DMS153 treated with DMSO at 0.1 percent for 48 hours (cell line): Measurements from ENCODE around the gene THPO.
A peak's percentile ranks its signal among the peaks of the same experiment; 100 is the strongest.

Experiments used
- DNase-seq: peaks from one replicate; lab custom pipeline; 2025; ENCODE audit not compliant: unreplicated experiment; lab: John Stamatoyannopoulos, UW

The THPO gene

DNA sequence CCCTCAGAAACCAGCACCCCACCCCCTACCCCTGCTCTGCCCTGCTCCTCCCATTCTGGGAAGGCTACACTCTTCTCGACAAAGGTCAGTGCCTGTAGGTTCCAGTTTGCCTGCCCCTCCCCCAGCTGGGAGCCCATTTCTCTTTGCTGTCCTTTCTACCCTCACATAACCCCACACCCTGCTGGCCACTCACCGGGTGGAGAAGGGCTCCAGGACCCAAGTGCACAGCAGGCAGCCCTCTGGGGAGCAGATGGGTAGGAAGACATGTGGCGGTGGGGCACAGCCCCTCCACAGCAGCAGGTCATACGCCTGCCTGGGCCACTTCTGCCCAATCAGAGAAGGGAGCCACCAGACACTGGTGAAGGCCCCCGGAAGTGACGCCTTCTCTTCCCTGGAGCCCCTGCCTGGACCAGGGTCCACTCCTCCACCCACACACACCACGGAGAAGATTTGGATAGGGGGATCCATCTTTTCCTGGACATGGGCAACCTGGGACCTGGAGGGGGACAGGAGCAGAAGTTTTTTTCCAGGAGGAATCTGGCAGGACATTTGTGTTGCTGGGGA, at the start of gene THPO:
THPO (minus strand) TSS at position 326 of the 564 bp plus-strand sequence. CDS start 1,948 bp downstream, outside the sequence.
- DNase-seq: no peak

DNA sequence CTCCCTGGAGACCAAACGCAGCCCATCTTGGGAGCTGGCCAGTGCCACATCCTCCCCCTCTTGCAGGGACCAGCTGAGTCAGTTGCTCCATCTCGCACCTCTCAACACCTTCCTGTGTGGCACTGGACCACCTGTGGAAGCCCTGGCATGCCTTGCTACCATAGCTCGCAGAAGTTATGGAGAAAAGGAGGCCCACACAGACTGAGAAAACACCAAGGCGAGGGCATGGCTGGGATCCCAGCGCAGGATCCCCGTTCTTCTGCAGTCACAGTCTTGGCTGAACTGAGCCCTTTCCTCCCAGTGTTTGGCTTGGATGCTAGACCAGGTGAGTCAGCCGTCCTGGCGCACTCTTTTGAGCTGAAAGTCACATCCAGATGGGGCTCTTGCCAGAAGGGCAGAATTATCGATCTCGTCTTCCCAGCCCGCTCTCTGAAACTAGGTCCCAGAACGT, 48.7 kb upstream of the THPO start:
- DNase-seq: no peak

DNA sequence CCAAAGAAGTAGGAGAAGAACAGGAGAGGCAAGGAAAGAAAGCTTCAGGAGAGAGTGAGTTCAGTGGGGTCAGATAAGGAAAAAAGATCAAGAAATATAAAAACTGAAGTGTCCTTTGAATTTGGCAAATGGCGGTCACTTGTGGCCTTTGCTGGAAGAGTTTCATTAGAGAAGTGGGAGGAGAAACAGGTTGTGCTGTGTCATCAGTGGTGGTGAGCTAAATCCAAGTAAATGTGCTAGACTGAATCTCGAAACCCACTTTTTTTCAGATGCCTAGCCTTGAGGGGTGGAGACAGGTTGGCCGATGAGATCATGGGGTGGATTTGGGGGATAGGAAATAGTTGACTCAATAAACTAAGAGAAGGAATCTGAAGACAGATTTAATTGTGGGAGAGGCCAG, 45.6 kb upstream of the THPO start:
- DNase-seq: no peak

DNA sequence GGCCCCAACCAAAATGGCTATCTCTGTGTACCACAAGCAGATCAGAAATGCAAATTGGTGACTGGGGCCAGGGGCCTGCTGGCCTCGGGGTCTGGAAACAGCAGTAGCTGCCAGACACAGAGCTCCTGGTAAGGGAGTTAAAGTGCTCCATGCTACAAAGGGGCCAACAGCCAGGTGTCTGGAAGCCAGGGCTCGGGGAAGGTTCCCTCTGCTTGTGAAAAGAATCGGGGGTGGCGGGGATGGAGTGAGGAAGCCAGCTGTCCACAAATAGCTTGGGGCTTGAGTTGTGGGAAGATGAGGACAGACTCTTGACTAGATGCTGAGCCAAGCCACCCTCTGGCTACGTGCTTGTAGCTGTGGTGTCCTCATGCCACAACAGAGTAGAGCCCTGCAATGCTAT, 41.2 kb upstream of the THPO start:
- no peak for DNase-seq

DNA sequence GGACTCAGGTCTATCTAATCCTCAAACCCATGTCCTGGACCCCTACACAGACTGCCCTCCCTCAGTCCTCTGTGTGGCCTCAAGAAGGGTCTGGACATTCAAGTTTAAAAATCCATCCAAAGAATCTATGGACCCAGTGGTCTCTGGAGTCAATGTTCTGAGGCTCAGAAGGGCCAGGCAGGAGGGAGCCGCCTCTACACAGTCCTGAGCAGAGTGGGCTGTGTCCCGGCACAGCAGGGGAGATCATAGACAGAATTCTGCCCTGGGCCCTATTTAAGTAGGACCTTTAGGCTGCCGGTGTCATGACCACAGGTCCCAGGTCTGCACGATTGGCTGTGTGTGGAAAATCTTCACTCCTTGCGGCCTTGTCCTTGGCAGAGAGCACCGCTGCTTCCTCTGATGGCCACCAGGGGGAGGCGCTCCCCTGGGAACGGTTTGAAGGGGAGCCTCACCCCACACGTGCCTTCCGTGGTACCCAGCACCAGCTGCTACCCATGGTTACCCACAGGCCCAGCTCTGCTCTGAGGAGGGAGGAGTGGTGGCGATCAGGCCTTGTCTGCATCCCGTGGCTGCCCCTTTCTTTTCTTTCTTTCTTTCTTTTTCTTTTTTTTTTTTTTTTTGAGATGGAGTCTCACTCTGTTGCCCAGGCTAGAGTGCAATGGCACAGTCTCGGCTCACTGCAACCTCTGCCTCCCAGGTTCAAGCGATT, 39.8 kb upstream of the THPO start:
- peak; percentile 45 for DNase-seq

DNA sequence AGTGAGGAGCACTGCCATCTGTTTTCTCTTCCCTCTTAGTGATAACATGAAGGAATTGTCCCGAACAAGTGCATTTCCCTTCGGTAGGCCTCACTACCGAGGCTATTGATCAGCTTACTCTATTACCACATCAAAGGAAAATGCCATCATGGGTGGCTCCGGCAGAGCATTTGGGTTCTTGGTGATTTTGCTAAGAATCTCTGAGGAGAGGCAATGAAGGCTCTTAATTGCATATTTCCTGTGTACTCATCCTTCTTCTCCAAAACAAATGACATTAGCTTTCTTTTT, 37.1 kb upstream of the THPO start:
- no peak for DNase-seq

DNA sequence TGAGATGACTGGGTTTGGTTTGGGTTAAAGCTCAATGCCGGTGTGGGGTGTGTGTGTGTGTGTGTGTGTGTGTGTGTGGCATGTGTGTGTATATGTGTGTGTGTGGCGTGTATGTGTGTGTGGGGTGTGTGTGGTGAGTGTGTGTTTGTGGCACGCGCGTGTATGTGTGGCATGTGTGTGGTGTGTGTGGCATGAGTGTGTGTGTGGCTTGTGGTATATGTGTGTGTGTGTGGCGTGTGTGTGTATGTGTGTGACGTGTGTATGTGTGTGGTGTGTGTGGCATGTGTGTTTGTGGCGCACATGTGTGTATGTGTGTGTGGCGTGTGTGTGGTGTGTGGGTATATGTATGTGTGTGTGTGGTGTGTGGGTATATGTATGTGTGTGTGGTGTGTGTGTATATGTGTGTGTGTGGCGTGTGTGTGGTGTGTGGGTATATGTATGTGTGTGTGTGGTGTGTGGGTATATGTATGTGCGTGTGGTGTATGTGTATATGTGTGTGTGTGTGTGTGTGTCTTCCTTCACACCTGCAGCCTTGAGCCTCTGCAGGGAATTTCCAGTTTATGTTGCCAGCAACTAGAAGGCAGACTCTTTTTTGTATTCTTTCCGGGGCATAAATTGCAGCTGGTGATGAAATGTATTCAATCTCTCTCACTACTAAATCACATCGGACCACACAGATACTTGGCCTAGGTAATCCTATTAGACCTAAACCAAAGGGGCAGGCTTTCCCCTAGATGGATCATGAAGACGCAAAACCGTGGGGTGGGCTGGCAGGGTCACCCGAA, 36.6 kb upstream of the THPO start:
- no peak for DNase-seq

DNA sequence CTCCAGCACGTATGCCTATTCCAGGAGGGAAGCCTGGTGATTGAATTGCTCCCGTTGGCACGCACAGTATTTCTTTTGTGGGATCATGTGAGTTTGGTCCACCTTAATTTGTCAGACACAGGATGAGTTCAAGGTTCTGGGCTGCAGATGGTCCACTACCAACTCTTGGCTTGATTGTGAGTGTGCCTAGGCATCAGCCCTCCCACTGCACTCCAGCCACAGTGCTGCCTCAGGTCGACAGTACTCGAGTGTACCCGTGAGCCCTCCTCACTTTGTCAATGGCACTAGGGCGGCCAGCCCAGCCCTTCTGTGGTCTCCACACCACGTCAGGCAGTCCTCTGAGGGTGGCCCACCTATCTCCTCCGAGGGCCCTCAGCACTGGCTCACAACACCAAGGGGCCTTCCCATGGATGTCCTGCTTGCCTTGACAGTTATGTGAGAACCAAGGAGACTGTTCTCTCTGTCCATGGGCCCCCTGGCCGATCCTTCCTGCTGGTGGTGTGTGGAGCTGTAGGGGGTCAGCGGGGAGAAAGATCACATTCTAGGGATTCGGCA, 32.0 kb upstream of the THPO start:
- DNase-seq: no peak

DNA sequence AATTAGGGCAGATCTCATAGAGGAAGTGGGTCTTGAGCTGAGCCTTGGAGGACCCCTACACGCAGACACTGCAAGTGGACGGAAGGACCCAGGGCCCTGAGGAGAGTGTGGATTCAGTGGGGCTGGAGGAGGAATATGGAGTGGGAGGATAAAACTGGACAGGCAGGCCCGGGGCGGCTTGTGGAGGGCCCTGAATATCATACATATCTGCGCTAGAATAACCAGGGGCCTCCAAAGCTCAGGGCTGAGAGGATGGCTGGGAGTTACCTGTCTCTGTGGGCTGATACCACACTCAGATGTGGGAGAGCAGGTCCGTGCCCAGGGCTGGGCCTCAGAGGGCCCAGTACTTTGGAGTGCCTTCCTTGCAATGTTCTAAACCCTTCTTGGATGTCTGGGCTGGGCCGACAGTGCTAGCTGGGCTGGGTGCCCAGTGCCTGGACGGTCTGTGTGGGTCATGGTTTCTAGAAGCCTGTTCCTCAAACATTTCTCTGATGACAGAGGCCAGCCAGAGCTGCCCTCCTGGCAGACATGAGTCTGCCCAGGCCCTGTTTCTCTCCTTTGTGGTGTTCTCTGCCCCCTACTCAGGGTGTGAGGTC, 31.4 kb upstream of the THPO start:
- DNase-seq: no peak

DNA sequence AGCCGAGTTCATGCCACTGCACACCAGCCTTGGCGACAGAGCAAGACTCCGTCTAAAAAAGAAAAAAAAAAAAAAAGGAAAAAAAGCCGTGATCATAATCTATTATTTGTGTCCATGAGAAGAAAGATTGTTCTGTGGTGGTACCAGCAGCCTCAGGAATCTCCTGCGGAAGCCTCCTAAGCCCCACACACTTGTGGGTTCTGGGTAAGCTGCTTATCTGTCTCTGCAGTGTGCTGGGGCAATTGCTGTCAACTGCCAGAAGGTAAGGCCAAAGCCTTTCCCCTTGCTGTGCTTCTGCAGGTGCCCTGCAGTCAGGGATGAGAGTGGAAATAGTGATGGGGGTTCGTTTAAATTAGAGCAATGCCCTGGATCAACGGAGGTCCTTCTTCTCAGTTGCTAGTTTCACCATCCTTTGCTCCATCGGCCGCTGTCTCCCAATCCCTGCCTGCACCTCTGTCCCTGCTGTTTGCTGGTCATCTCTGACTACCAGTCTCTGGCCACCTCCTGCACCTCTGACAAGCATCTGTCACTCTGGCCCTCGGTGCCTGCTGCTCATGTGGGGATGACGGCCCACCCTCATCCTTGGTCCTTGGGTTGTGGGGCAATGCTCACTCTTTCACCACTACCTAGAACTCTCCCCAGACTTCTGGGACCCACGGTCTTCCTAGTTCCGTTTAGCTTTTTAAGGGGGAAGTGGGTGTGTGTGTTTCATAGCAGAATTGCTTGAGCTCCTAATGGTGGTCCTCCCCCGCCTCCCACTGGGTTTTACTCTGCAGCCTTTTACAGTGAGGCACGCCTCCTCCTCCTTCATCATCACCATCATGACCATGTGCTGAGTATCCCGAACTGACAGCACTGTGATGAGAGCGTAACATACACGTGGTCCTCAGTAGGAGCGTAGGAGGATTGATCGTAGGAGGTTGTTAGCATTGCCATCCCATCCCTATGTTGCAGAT, 27.3 kb upstream of the THPO start:
- no peak for DNase-seq

DNA sequence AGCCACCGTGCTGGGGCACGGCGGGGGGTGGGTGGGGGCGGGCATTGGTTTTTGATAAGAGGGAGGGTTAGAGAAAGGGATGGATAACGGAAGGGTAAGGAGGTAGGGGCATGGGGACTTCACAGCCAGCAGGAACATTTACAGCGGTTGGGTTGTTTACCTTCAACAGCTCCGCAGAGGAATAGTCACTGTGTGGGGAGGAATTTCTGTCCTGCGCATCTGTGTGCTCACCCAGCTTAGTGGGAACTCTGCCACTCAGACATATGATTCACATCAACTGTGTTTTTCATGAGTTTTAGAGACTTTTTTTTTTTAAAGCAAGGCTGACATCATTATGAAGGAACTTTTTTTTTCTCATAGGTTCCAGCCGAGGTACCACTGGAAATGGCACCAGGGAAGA, 21.4 kb upstream of the THPO start:
- no peak for DNase-seq

DNA sequence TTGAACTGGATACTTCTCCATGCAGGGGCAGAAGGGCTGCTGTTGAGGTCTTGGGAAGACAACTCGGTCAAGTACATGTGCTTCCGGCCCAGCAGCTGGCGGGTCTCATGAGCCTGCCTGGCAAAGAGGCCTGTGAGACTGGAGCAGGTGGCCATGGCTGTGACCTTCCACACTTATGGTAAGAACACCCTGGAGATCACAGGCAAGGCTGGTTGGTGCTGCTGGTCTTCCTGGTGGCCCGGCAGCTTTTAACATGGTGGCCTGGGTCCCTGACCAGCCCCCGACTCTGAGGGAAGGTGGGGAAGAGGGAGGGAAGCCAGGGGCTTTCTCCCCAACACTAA, 17.3 kb upstream of the THPO start:
- no peak for DNase-seq

DNA sequence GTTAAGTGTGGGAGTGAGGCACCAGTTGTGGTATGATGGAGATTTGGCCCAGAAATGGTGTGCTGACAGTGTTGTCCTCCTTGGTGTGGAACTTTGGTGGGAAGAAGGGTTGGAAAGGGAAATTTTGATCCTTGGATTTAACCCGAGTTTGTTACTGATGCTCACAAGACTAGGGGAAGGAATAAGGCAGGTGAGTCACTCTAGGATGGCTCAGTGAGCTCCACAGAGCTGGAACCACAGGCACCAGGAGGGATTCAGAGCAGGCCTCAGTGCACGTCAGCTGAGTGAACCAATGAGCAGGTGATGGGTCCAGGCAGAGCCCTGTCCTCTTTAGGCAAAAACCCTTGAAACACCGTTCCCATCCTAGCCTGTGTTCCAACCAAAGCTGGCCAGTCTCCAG, 13.3 kb upstream of the THPO start:
- no peak for DNase-seq

DNA sequence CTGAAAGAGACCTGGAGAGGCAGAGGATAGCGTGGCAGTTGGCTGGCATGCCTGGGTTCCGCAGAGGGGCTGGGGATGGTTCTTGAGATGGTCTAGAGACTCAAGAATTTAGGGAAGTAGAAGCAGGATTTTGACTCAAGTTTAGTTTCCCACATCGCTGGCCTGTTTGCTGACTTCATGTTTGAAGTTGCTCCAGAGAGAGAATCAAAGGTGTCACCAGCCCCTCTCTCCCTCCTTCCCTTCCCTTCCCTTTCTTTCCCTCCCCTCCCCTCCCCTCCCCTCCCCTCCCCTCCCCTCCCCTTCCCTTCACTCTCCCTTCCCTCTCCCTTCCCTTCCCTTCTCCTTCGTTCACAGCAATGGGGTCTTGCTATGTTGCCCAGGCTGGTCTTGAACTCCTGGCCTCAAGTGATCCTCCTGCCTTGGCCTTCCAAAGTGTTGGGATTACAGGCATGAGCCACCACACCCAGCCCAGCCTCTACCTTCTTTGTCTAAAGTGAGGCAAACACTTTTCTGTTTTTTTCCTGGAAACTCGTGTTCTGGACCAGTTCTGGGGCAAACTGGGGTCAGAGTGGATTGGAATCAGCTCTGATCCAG, 12.0 kb upstream of the THPO start:
- DNase-seq: no peak

DNA sequence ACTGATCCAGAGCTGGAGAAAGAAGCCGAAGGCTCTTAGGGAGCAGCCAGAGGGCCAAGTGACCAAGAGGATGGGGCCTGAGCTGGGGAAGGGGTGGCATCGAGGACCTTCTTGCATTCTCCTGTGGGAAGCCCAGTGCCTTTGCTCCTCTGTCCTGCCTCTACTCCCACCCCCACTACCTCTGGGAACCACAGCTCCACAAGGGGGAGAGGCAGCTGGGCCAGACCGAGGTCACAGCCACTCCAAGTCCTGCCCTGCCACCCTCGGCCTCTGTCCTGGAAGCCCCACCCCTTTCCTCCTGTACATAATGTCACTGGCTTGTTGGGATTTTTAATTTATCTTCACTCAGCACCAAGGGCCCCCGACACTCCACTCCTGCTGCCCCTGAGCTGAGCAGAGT, 11.4 kb upstream of the THPO start:
- no peak for DNase-seq

DNA sequence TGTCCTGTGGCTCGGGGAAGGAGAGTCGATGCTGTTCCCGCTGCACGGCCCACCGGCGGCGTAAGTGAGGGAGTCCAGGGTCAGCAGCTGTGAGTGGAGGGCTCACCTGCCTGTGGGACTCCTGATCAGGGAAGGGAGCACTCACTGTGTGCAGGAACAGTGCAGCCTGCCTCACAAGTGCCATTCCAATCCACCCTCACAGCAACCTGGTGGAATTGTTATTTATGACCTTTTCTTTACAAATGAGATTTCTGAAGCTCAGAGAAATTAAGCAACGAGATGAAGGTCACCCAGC, 10.9 kb upstream of the THPO start:
- DNase-seq: no peak

DNA sequence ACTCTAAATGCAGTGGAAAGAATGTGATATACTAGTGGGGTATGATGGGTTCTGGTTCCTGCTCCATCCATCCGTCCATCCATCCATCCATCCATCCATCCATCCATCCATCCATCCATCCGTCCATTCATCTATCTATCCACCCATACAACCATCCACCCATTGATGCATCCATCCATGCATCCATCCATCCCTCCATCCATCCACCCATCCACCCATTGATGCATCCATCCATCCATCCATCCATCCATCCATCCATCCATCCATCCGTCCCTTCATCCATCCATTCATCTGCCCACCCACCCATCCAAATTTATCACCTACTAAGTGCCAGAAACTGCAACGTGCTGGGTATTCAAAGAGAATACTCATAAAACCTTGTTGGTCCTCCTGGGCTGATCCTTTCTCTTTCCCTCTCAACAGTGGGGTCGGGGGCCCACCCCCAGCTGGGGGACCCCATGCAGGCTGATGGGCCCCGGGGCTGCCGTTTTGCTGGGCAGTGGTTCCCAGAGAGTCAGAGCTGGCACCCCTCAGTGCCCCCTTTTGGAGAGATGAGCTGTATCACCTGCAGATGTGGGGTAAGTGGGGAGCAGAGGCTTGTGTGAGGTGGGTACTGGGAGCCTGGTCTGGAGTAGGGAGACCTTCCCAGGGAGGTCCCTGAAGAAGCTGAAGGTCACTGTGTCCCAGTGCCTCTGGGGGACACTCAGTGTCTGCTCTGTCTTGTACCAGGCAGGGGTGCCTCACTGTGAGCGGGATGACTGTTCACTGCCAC, 10.3 kb upstream of the THPO start:
- no peak for DNase-seq

DNA sequence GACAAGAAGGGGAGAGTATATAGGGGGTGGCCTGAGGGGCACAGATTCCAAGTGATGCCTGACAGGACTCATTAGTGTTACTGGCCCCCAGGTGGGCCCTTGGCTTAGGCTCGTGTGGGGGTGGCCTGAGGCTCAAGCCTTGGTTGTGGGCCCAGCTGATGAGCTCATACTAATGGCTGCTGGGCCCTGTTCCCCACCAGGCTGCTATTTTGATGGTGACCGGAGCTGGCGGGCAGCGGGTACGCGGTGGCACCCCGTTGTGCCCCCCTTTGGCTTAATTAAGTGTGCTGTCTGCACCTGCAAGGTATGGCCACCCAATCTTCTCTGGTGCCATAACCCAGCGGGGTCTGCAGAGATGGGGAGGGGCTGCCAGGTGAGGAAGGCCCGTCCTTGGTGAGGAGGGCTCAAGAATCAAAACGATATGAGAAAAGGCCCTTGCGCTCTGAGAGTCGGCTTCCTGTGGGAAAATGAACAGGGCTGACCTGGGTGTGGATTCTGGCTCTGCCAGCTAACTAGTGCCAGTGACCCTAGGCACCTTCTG, 9.2 kb upstream of the THPO start:
- DNase-seq: no peak

DNA sequence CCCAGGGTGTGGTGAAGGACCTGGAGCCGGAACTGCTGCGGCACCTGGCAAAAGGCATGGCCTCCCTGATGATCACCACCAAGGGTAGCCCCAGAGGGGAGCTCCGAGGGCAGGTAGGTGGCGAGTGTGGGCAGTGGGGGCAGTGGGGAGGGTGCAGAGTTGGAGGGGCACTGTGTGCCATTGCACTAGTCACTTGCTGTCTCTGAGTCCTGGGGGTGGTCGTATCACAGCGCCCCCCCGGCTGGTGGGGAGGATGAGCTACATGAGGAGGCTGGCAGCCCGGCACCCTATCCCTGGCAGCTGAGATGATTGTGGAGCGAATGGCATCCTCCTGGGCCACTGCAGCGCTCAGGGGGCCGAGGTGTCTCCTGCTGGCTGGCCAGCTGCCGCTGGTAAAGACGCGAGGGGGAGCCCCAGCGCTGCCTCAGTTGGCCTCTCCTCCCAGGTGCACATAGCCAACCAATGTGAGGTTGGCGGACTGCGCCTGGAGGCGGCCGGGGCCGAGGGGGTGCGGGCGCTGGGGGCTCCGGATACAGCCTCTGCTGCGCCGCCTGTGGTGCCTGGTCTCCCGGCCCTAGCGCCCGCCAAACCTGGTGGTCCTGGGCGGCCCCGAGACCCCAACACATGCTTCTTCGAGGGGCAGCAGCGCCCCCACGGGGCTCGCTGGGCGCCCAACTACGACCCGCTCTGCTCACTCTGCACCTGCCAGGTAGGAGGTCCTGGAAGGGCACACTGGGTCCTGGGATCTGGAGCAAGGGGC, 8.2 kb upstream of the THPO start:
- no peak for DNase-seq
